Superior temporal gyrus (tissue), 1 donor: ENCODE results near the gene FAM9A.

ENCODE experiments used
- DNase-seq: peaks from one replicate; pipeline ENCODE4 v3.0.0-alpha.2; 2016; ENCODE audit errors: extremely low spot score

Gene FAM9A

DNA sequence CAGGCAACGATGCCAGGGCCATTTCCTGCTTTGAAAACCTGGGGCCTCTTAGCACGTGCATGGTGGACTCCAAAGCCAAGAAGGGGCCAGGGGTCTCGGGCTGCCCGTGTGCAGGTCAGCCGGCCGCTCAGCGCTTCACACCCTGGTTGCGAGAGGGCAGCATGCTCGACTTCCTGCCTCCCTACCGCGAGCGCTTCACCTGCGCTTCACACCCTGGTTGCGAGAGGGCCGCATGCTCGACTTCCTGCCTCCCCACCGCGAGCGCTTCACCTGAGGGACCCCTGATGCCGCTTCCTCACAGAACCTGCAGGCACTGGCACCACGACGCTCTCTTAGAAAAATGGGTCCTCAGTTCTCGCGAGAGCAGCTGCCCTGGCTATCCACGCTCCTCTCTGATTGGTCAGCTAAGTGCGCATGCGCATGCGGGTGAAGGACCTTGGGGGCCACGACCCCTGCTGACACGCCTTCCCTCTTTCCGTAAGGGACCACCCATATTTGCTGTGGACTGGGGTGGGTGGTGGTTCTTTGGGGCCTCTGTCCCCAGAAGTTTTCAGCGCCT lies at the start of gene FAM9A:
Gene FAM9A, minus strand, starts transcription at position 343 of the 559 bp plus-strand sequence. CDS start 1,212 bp downstream, outside the sequence.
- DNase-seq: no peak

DNA sequence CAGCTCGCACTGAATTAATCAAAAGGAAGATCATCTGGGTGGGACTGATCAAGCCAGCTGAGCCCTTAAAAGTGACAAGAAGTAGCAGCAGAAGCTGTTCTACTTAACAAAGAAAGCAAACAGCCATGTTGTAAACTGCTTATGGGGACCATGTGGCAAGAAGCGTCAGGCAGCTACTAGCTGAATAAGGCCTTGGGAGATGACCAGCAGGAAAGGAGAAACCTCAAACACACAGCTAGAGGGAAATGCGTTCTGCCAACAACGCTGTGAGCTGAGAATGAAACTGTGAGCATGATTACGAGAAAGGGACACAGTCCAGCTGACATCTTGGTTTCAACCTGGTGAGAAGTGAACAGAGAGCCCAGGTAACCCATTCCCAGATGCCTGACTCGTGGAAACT lies 49.3 kb upstream of the FAM9A start:
- no peak for DNase-seq

DNA sequence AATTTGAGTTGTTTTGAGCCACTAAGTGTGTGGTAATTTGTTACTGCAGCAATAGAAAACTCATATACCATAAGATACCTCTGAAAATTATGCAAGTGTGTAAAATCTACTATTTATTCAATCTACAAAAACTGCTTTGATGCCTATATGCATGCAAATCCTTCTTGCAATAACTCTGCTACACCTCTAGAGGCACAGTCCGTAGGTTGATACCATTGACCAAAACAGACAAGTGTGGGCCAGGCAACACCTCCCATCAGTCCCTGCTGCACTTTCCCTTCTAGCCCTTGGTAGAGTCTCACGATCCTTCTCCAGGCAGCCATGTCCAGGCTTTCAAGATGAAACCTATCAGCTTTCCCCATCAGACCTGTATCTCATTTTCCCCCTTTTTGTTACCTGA lies 48.8 kb upstream of the FAM9A start:
- no peak for DNase-seq

DNA sequence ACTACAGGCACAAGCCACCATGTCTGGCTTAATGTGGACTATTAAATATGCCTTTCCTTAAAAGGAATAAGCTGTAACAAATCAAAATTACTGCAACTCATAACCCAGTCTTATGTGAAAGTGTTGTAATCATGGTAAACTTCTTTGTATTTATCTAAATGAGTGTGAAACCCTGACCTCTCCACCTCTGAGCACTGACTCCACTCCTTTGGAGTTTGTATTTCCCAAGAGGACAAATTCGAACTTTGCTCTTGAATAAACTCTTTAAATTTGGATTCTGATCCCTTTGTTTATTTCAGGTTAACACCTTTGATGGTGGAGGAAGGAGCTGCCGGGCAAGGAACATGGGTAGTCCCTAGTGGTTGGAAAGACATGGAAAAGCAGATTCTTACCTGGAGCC lies 48.3 kb upstream of the FAM9A start:
- no peak for DNase-seq

DNA sequence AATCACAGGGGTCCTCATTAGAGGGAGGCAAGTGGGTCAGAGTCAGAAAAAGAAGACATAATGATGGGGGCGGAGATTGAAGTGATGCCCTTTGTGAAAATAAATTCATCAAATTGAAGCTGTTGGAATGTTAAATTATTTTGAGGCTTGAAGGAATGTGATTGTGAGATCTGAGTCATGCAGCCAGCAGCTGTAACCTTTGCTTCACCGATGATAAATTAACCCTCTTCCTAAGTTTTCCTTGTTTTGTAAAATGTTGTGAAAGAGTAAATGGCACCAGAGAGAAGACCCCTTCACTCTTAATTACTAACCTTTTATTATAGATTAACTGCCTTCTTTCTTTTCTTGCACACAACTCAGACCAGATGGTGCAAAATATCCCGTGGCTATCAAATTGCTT lies 47.7 kb upstream of the FAM9A start:
- no peak for DNase-seq

DNA sequence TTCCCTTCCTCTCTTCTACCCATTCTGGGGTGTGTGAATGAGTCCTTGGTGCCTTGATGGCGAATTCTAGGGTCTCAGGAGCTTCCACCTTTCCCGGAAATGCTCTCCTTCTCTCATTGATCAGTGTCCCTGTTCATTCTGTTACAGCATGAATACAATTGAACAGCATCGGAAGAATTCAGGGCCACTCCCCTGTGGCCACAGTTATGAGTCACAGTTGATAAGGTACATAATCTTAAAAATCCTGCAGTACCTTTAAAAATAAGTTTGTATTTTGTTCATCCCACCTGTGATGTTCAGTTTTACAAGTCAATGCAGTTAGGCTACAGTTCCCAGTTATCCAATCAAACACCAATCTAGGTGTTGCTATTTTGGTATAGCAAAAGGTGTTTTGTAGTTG lies 47.3 kb upstream of the FAM9A start:
- no peak for DNase-seq

DNA sequence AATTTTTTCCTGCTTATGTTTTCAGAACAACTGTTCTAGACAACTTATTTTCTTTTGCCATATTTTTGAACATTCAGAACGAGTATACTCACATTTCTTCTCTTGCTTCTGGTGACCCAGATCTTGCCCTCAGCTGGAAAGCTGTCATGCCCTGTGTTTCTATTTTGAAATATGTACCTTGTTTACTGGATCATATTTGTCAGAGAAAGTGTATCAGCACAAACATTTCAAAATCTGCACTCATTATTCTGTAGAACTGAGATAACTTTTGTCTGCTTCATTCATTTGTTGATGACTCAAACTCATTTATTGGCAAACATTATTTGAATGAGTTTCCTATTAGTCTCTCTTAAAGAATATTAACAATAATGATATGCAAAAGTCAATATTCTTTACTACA lies 46.2 kb upstream of the FAM9A start:
- DNase-seq: no peak

DNA sequence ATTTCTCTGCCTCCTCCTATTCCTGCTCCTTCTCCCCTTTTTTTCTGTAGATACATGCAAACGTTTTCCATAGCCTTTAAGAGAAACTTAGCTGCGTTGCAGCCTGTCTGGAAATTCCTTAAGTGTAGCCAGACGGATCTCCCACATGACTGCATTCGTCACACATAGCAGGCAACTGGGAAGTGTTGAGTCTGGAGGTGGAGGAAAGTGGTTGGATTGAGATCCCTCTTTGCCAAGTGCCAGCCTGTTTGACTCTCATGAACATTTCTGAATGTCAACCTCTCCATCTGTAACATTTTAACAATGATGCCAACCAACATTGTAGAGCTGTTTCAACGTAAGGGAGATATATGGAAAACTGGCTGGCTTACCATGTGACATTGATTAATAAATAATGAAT lies 45.1 kb upstream of the FAM9A start:
- DNase-seq: no peak

DNA sequence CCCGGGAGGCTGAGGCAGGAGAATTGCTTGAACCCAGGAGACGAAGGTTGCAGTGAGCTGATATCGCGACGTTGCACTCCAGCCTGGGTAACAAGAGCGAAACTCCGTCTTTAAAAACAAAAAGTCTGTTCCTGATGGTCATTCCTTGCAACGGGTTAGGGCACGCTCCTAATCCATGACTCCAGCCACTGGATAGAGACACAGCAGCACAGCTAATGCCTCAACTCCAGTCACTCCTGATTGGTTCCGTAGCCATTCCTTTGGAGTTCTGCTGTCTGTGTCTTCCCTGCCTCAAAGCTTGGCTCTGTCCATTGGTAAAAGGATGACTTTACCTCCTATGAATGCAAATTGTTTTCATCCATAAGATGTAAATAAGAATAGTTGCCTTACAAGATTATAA lies 44.3 kb upstream of the FAM9A start:
- DNase-seq: no peak

DNA sequence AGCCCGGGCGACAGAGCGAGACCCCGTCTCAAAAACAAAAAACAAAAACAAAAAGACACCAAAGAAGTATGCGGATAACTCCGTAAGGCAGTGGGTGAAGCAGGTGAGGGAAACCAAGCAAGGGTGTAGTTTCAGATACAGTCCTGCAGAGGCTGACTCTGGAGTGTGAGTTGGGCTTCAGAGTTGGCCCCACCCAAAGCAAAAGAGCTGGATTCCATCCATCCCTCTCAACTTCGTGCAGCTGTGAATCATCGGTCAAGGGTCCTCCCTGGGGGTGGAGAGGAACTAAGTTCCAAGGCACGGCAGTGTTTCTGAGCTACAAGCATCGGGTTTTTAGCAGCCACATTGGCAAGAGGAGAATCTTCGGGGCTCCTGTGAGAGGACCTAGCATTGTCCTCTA lies 43.9 kb upstream of the FAM9A start:
- DNase-seq: no peak

DNA sequence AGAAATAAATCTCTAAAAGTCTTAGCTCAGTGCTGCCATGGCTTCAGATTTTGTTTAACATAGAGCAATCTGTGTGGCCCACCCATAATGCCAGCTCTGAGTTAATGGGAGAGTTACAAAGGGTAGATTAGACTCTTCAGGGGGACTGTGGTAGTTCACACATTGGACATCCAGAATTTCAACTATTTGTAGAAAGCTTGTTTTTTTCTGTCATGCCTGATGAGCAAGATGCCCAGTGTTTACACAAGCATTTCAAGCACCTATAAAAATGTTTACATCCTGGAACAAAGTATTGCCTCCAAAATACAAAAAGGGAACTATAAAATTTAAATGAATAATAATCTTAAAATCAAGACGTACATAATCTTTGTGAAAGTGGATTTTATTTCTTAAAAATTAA lies 43.0 kb upstream of the FAM9A start:
- DNase-seq: no peak

DNA sequence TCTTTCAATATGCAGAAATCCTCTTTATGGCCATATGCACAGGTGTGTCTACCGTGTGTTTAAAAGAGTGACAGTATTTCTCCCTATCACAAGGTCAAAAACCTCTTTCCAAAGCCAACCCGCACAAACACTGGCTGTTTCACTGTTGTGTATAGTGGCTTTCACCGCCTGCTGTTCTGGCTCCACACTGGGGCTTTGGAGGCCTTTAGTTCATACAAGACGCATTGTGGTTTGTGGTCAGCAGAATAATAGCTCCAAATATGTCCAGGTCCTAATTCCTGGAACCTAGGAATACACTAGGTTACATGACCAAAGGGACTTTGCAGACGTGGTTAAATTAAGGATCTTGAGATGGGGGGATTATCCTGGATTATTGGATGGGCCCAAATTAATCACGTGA lies 40.7 kb upstream of the FAM9A start:
- no peak for DNase-seq

DNA sequence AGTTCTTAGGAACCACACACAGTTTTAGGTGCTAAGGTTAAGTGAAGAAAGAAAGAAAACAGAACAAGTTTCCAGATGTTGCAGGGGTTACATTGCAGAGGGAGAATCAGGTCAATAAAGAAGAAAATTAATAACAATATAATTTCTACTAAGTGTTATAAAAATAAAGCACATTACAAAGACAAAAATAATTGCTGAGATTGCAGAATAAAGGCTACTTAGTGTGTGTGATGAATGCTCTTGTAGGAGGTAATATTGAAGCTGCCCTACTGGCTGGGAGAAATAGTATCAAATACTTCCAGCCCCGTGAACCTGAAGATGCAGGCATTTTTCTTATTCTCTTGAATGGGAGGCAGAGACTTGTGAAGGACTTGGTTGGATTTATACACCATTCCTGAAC lies 33.2 kb upstream of the FAM9A start:
- DNase-seq: no peak

DNA sequence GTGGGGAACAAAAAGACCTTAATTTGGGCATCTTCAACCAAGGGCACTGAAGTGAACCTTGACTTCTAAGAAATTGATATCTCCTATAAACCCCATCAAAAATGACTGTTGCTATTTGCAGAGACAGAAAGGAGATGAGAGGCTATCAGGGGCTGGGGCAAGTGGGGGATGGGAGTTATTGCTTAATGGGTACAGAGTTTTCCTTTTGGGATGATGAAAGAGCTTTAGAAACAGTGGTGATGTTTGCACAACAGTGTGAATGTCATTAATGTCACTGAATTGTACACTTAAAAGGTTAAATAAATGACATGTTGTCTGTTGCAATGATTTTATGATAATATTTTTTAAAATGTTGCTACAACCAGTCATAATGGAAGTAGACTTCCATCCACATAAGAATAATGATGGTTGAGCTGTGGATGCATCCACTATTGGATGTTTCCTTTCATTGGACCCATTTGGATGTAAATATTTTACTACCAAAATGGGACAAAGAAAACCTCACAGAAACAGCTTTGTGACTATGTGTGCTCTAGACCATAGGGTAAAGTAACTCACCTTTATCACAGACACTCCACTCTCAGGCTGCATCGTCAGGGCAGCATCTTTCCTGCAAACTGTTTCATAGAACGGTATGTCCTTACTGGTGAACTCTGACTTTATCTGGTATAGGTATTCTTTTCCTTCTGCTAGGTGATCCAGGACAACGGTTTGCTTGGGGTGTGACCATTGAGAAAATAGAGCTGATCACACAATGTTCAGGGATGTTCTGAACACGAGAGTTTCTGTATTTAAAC lies 31.6 kb upstream of the FAM9A start:
- no peak for DNase-seq

DNA sequence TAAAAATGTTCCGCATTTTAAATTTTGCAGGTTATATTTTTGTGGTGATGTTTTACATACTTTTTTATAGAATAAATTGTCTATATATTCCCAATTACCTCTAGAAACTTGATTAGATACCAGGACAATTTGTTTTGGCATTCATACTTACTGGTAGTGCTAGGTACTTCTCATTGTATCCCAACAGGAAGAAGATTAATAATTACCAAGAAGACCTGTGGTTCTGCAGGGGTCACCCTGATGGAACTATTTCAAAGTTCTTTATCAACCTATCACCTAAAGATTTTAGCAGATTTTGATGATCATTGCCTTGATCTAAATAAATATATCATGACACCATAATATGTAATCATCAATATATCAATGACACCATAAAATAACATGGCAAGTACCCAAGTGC lies 22.5 kb upstream of the FAM9A start:
- no peak for DNase-seq

DNA sequence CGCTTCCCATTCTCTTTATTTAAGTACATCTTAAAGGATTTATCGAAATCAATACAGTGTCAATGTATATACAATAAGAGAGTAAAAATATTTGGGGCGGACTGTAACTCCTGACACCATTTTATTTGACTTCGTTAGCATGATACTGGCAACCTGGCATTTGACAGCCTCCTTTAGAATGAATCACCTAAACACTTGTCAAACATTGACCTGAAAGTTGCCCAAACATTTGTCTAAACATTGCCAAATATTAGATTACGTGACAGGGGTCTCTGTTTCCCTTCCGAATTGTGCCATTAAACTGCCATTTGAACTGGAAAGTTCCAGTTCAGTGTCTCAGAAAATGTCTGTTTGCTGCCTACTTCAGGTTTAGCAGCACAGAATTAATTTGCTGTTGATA lies 20.8 kb upstream of the FAM9A start:
- no peak for DNase-seq

DNA sequence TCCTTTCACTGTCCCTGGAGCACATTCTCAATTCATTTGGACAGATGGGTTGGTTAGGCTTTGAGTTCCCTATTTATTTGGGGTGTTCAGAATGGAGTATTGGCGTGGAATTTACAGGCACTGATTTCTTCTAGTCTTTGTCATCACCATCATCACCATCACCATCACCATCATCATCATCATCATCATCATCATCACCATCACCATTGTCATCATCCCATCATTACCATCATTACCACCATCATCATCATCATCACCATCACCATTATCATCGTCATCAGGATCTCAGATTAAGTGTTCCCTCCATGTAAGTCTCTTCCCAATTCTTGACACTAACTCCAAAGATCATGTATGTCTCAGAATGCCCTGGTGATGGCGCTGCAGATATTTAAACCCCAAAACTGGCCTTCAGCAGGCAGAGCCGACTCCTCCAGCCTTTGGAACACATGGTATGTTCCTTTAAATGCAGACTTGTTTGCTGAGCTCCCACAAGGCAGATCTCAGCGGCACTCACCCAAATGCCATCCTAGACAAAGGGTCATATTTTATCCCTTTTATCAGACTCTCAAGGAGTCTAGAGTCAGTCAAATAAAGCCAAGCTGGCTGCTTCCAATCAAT lies 19.8 kb upstream of the FAM9A start:
- DNase-seq: no peak

DNA sequence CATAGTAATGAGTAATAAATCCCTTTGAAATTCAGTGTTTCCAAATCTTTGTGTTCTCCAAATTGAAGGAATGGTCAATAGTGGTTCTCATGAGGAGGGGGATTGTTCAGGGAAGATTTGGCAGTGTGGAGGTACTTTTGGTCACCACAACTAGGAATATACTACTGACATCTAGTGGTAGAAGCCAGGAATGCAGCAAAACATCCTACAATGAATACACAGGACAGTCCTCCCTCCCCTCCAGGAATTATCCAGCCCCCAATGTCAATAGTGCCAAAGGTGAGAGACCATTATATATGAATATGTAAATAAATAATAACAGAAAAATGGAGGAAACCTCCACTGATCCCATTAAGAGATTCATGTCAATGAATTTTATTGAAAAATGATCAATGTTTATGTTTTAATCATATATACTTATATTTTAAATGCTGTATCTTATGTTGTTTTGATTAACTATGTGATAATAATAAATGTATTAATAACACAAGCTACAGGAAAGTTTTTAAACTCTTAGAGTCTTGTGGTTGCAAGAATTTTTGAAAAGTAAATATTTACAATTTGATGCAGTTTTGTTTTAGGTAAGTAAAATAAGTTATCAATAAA lies 14.4 kb upstream of the FAM9A start:
- DNase-seq: peak; percentile 68

DNA sequence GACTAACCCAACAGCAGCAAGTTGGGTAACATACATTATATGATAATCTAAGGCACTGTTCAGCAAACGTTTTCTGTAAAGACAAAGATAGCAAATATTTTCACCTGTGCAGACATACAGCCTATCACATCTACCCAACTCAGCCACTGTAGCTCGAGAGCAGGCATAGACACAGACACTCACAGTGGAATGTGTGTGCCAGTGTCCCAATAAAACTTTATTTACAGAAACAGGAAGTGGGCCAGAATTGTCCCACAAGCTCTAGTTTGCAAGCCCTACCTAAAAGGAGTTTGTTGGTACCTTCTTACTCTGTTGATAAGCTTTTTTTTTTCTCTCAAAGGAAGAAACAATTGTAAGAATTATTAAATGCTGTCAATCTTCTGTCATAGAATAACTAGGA lies 11.9 kb upstream of the FAM9A start:
- no peak for DNase-seq

DNA sequence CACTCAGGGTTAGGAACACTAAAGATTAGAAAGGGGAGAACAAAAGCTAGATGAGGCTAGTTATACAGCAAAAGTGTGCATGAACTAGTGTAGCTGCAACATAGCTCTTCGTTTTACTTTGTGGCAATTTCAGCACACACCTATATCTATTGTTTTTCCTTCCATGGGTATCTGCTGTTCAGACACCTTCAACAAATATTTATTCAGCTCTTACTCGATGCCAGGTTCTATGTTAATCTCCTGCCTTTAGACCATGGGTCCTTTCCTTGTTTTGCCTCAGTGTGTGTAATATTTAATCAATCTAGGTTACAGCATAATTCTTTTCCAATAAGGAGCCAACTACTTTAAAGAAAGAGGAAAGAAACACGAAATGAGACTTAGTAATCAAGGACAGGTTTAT lies 10.4 kb upstream of the FAM9A start:
- DNase-seq: no peak

DNA sequence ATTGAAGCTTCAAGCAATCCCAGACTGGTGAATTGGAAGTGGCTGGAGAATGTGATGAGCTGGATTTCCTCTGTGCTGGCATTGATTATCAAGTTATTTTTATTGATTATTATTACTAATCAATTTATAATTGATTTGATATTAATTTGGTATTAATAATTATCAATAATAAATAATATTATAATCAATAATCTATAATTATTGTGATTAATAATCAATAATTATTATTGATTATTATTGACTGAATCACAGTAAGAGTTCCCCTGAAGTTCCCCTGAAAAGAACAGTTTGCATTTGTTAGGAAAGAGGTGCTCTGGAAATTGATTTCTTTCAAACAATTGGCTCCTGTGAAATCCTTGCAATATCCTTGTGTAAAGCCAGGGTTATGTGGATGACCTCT lies 7.5 kb upstream of the FAM9A start:
- DNase-seq: no peak

DNA sequence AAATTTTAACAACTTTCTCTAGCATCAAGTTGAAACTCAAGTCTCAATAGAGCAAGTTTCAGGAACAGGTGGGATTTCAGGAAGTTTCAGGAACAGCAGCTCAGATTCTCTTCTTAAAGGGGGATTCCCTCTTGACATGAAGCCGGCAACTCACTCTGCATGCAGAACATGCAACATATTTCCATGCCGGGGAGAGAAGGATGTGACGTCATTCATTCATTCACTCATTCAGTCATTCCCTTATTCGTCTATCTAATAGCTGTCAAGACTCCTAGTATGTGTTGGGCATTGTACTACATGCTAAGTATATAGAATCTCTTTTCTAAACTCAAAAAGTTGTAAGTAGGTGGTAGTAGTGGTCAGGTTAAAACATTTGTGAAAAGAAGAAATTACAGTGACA lies 4.8 kb upstream of the FAM9A start:
- DNase-seq: no peak

DNA sequence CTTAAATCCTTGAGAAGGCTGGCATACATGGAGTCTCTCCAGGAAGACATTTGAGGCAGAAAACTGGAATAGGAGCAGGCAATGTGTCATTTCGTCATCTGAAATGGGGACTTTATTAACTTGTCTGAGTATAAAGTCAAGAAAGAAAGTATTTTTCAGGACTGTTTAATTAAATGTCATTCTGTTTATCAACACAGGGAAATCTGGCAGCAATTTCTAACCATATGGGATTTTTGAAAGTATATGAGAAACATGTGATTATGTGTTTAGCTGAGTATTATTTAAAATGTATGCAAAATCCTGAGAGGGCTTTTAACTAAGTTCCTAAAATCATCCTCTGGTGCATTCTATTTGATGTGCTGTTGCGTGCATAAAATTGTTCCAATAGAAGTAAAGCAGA lies 3.9 kb upstream of the FAM9A start:
- DNase-seq: no peak
